HepG2 (cell line): Measurements from ENCODE around the gene AMER3. TPM values are rescaled to one million over a fixed set of nuclear protein-coding genes. Genes with fewer than 3 reads are reported as not detected.

Source experiments
- EHMT2 ChIP-seq: fragments of 200-600 bp; sonication (generic); IDR thresholded peaks from 2 replicates; pipeline ENCODE4 v1.7.0; 2017; ENCODE audit warnings: antibody characterized with exemption, low read depth, low read length, borderline replicate concordance
- JUND ChIP-seq: sonication (generic); formaldehyde crosslinking; IDR thresholded peaks from 2 replicates; pipeline ENCODE4 v1.8.0; 2022; ENCODE audit warnings: mild to moderate bottlenecking, missing genetic modification reagents
- KMT2B ChIP-seq: IDR thresholded peaks from 2 replicates; pipeline ENCODE4 v1.6.1; 2016; ENCODE audit warnings: missing genetic modification reagents, missing compliant biosample characterization
- MEF2D ChIP-seq: sonication (generic); formaldehyde crosslinking; IDR thresholded peaks from 2 replicates; pipeline ENCODE4 v1.5.1; 2020; ENCODE audit warnings: mild to moderate bottlenecking, missing genetic modification reagents
- NCOA2 ChIP-seq: sonication (generic); formaldehyde crosslinking; IDR thresholded peaks from 2 replicates; pipeline ENCODE4 v1.8.0; 2022; ENCODE audit warnings: inconsistent platforms
- TARDBP ChIP-seq: sonication (generic); formaldehyde crosslinking; IDR thresholded peaks from 2 replicates; pipeline ENCODE4 v1.8.0; 2022; ENCODE audit warnings: mild to moderate bottlenecking, missing genetic modification reagents
- TBP ChIP-seq: sonication (generic); formaldehyde crosslinking; IDR thresholded peaks from 2 replicates; pipeline ENCODE4 v1.5.0; 2020; ENCODE audit warnings: missing genetic modification reagents
- ZNF20 ChIP-seq: sonication (generic); formaldehyde crosslinking; IDR thresholded peaks from 2 replicates; pipeline ENCODE4 v1.4.0; 2020; ENCODE audit warnings: mild to moderate bottlenecking, moderate library complexity, missing genetic modification reagents
- ZNF331 ChIP-seq: sonication (generic); formaldehyde crosslinking; IDR thresholded peaks from 2 replicates; pipeline ENCODE4 v1.4.0; 2020; ENCODE audit warnings: missing genetic modification reagents
- ZNF496 ChIP-seq: sonication (generic); formaldehyde crosslinking; IDR thresholded peaks from 2 replicates; pipeline ENCODE4 v1.8.1; 2023; ENCODE audit warnings: mild to moderate bottlenecking, moderate library complexity, missing genetic modification reagents; ENCODE audit not compliant: insufficient replicate concordance
- ZNF550 ChIP-seq: sonication (generic); formaldehyde crosslinking; IDR thresholded peaks from 2 replicates; pipeline ENCODE4 v1.4.0; 2020; ENCODE audit warnings: mild to moderate bottlenecking, missing genetic modification reagents, borderline replicate concordance
- ZNF792 ChIP-seq: IDR thresholded peaks from 2 replicates; pipeline ENCODE4 v1.6.1; 2016
- polyA plus RNA-seq, 8 experiments: library from polyadenylated mRNA; depleted of rRNA in 3 of 8; stranded (reverse) in 7 of 8; unstranded in 1 of 8; fragments of >200 nt; fragmentation: Illumina TruSeq in 4 of 8; extraction: Trizol in 4 of 8; gene quantifications; 2 replicates each; pipeline versions ENCODE4 v1.2.1 to v1.2.3, GENCODE V29; 2011 to 2016; ENCODE audit warnings: low read depth in 4 of 8, missing spikeins in 1 of 8, mixed read lengths in 1 of 8; ENCODE audit not compliant: insufficient read depth in 1 of 8
- total RNA-seq, 5 experiments: library from RNA; depleted of rRNA; stranded (reverse); fragments of >200 nt; fragmentation: Illumina TruSeq; extraction: Trizol; gene quantifications; 2 replicates each; pipeline ENCODE4 v1.2.3, GENCODE V29; 2016; ENCODE audit warnings: low read depth in 1 of 5
- TF ChIP-seq, protein P1 (sequence below): sonication (generic); IDR thresholded peaks from 2 replicates; pipeline ENCODE4 v1.6.1; 2016; ENCODE audit warnings: low read depth, borderline replicate concordance
- TF ChIP-seq, protein P2 (sequence below): IDR thresholded peaks from 2 replicates; pipeline ENCODE4 v1.6.1; 2018; ENCODE audit warnings: missing genetic modification reagents
- TF ChIP-seq, protein P3 (sequence below): sonication (generic); formaldehyde crosslinking; IDR thresholded peaks from 2 replicates; pipeline ENCODE4 v1.5.0; 2020; ENCODE audit warnings: missing genetic modification reagents
- TF ChIP-seq, protein P4 (sequence below): sonication (generic); formaldehyde crosslinking; IDR thresholded peaks from 2 replicates; pipeline ENCODE4 v1.9.0; 2021; ENCODE audit warnings: missing genetic modification reagents, borderline replicate concordance
- TF ChIP-seq, protein P5 (sequence below): sonication (generic); formaldehyde crosslinking; IDR thresholded peaks from 2 replicates; pipeline ENCODE4 v1.4.0; 2020; ENCODE audit warnings: missing genetic modification reagents
- TF ChIP-seq, protein P6 (sequence below): IDR thresholded peaks from 2 replicates; pipeline ENCODE4 v1.4.0; 2020; ENCODE audit warnings: mild to moderate bottlenecking, missing genetic modification reagents

AMER3 gene
- total and polyA plus RNA-seq, 2 of the 13 experiments (the other 11 are each of a cell fraction or from before 2014, with no cell fraction given): not detected

DNA sequence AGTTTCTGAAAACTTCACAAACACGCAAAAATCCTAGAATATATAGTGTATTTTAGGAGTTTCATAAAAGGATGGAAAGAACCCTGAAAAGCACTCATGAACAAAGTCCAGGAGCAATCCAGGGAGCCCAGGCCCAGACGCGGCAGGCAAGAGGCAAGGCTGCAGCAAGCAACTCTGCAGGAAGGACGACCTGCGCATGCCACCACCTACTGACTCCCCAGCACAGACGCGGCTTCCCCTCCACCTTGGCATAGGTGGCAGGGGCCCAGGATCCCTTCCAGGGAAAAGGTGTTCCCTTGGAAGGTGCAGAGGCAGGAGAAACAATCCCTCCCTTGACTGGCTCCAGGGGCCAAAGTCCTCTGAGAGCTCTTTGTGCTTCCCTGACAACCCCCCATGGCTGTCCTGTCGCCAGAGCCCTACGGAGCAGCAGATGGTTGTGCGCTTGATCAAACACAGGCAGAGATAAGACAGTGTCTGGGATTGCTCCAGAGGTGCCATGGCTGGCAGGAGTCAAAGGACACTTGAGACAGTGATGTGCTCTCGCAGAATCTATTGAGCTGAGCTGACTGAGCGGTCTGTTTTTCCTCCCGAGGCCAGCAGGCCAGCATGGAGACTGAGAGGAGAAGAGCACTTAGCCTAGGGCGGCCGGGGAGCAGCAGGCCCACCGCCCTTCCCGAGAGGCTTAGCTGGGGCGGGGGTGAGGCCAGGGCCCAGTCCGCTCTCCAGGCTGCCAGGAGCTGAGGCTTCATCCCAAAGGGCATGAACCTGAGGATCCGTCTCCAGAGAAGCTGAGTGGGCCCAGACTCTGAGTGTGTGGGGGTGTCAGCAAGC, 10.8 kb upstream of the AMER3 start (continued):
- TF ChIP-seq ZNF792 (peak; percentile 85), KMT2B (CRISPR knock-in tag) (peak; percentile 49; the same call in 1 of the 2 replicates), ZNF496 (no peak), MEF2D (CRISPR knock-in tag) (no peak), EHMT2 (peak; percentile 54; the same call in 1 of the 2 replicates), ZNF331 (CRISPR knock-in tag) (peak; percentile 90; the same call in 1 of the 2 replicates), ZNF550 (CRISPR knock-in tag) (no peak), JUND (CRISPR knock-in tag) (no peak), TARDBP (peak; percentile 33; the same call in 1 of the 2 replicates), NCOA2 (CRISPR knock-in tag) (peak; percentile 57; the same call in 1 of the 2 replicates), ZNF20 (CRISPR knock-in tag) (no peak), TBP (CRISPR knock-in tag) (no peak)
- TF ChIP-seq, protein P1, sequence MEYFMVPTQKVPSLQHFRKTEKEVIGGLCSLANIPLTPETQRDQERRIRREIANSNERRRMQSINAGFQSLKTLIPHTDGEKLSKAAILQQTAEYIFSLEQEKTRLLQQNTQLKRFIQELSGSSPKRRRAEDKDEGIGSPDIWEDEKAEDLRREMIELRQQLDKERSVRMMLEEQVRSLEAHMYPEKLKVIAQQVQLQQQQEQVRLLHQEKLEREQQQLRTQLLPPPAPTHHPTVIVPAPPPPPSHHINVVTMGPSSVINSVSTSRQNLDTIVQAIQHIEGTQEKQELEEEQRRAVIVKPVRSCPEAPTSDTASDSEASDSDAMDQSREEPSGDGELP: peak; percentile 56; the same call in 1 of the 2 replicates
- TF ChIP-seq, protein P2, sequence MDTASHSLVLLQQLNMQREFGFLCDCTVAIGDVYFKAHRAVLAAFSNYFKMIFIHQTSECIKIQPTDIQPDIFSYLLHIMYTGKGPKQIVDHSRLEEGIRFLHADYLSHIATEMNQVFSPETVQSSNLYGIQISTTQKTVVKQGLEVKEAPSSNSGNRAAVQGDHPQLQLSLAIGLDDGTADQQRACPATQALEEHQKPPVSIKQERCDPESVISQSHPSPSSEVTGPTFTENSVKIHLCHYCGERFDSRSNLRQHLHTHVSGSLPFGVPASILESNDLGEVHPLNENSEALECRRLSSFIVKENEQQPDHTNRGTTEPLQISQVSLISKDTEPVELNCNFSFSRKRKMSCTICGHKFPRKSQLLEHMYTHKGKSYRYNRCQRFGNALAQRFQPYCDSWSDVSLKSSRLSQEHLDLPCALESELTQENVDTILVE (CRISPR knock-in tag): 0 out of 2 replicates have a peak, but pooled peaks have one; percentile 25
- TF ChIP-seq, protein P3, sequence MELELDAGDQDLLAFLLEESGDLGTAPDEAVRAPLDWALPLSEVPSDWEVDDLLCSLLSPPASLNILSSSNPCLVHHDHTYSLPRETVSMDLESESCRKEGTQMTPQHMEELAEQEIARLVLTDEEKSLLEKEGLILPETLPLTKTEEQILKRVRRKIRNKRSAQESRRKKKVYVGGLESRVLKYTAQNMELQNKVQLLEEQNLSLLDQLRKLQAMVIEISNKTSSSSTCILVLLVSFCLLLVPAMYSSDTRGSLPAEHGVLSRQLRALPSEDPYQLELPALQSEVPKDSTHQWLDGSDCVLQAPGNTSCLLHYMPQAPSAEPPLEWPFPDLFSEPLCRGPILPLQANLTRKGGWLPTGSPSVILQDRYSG: no peak
- TF ChIP-seq, protein P4, sequence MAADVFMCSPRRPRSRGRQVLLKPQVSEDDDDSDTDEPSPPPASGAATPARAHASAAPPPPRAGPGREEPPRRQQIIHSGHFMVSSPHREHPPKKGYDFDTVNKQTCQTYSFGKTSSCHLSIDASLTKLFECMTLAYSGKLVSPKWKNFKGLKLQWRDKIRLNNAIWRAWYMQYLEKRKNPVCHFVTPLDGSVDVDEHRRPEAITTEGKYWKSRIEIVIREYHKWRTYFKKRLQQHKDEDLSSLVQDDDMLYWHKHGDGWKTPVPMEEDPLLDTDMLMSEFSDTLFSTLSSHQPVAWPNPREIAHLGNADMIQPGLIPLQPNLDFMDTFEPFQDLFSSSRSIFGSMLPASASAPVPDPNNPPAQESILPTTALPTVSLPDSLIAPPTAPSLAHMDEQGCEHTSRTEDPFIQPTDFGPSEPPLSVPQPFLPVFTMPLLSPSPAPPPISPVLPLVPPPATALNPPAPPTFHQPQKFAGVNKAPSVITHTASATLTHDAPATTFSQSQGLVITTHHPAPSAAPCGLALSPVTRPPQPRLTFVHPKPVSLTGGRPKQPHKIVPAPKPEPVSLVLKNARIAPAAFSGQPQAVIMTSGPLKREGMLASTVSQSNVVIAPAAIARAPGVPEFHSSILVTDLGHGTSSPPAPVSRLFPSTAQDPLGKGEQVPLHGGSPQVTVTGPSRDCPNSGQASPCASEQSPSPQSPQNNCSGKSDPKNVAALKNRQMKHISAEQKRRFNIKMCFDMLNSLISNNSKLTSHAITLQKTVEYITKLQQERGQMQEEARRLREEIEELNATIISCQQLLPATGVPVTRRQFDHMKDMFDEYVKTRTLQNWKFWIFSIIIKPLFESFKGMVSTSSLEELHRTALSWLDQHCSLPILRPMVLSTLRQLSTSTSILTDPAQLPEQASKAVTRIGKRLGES: no peak
- TF ChIP-seq, protein P5, sequence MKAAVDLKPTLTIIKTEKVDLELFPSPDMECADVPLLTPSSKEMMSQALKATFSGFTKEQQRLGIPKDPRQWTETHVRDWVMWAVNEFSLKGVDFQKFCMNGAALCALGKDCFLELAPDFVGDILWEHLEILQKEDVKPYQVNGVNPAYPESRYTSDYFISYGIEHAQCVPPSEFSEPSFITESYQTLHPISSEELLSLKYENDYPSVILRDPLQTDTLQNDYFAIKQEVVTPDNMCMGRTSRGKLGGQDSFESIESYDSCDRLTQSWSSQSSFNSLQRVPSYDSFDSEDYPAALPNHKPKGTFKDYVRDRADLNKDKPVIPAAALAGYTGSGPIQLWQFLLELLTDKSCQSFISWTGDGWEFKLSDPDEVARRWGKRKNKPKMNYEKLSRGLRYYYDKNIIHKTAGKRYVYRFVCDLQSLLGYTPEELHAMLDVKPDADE: no peak
- TF ChIP-seq, protein P6, sequence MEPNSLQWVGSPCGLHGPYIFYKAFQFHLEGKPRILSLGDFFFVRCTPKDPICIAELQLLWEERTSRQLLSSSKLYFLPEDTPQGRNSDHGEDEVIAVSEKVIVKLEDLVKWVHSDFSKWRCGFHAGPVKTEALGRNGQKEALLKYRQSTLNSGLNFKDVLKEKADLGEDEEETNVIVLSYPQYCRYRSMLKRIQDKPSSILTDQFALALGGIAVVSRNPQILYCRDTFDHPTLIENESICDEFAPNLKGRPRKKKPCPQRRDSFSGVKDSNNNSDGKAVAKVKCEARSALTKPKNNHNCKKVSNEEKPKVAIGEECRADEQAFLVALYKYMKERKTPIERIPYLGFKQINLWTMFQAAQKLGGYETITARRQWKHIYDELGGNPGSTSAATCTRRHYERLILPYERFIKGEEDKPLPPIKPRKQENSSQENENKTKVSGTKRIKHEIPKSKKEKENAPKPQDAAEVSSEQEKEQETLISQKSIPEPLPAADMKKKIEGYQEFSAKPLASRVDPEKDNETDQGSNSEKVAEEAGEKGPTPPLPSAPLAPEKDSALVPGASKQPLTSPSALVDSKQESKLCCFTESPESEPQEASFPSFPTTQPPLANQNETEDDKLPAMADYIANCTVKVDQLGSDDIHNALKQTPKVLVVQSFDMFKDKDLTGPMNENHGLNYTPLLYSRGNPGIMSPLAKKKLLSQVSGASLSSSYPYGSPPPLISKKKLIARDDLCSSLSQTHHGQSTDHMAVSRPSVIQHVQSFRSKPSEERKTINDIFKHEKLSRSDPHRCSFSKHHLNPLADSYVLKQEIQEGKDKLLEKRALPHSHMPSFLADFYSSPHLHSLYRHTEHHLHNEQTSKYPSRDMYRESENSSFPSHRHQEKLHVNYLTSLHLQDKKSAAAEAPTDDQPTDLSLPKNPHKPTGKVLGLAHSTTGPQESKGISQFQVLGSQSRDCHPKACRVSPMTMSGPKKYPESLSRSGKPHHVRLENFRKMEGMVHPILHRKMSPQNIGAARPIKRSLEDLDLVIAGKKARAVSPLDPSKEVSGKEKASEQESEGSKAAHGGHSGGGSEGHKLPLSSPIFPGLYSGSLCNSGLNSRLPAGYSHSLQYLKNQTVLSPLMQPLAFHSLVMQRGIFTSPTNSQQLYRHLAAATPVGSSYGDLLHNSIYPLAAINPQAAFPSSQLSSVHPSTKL (CRISPR knock-in tag): peak; percentile 85
